ENCODE measurements around the gene IFI30. TPM values are rescaled to one million over a fixed set of nuclear protein-coding genes. Genes with fewer than 3 reads are reported as not detected.

IFI30 gene
- total RNA-seq, 4 donors from 2014 or later = 22.4 to 92.8 (median 42.9) TPM

DNA sequence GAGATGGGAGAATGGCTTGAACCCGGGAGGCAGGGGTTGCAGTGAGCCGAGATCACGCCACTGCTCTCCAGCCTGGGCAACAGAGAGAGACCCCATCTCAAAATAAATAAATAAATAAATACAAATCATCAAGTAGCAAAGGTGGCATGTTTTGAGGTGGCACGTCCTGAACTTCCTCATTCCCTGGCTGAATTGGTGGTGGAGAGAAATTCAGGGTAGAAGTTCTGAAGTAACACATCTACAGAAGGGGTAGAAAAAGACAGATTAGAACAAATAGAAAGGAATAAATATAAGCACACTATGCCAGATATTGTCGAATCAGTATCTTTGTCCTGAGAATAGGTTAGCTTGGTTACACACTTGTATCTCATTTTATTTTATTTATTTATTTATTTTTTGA, 6.3 kb downstream of the IFI30 start:
- Histone ChIP-seq H3K4me3 (no peak overlapping the region), H3K27me3 (no peaks in the 10 kb centered on the region), H3K4me1 (peaks cover 0 to 6% (median 2%) of the 10 kb centered on the region in 4 donors), H3K27ac (replicated peaks in 1 of 4) (no peak overlapping the region), H3K36me3 (no peaks in the 10 kb centered on the region), H3K9me3 (no peaks in the 10 kb centered on the region)
- 88% methylated on average over 5 of the region's 5 CpGs for WGBS
- intact Hi-C loops (cut with DNase I) = no loop called here
- no peak for DNase-seq (ENCODE audit: extremely low spot score)
- no peak for TF ChIP-seq POLR2A (IDR thresholded peaks at IDR 0.05; ENCODE audit: low read depth)
- no peak for TF ChIP-seq EP300 (IDR thresholded peaks at IDR 0.05)
- no peak for TF ChIP-seq POLR2AphosphoS5 (IDR thresholded peaks at IDR 0.05)
- TF ChIP-seq, protein P1, sequence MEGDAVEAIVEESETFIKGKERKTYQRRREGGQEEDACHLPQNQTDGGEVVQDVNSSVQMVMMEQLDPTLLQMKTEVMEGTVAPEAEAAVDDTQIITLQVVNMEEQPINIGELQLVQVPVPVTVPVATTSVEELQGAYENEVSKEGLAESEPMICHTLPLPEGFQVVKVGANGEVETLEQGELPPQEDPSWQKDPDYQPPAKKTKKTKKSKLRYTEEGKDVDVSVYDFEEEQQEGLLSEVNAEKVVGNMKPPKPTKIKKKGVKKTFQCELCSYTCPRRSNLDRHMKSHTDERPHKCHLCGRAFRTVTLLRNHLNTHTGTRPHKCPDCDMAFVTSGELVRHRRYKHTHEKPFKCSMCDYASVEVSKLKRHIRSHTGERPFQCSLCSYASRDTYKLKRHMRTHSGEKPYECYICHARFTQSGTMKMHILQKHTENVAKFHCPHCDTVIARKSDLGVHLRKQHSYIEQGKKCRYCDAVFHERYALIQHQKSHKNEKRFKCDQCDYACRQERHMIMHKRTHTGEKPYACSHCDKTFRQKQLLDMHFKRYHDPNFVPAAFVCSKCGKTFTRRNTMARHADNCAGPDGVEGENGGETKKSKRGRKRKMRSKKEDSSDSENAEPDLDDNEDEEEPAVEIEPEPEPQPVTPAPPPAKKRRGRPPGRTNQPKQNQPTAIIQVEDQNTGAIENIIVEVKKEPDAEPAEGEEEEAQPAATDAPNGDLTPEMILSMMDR (IDR thresholded peaks at IDR 0.05) = no peak

DNA sequence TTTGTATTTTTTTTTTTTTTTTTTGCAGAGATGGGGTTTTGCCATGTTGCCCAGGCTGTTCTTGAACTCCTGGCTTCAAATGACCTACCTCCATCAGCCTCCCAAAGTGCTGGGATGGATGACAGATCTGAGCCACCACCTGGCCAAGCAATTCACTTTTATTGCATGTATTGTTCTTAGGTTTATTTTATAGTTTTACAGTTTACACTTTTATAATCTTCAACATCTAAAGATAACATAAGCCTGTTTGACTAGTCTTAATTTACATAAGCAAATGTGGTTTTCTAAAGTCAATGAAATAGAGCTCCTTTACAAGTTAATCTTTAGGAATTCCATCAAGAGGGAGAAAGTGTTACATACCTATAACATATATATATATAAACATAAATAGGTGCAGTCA, 9.9 kb downstream of the IFI30 start:
- Histone ChIP-seq H3K27ac (replicated peaks in 1 of 4) (no peak overlapping the region), H3K4me3 (no peak overlapping the region), H3K4me1 (no peaks in the 10 kb centered on the region), H3K9me3 (no peaks in the 10 kb centered on the region), H3K27me3 (peaks cover 0 to 11% (median 0%) of the 10 kb centered on the region in 4 donors), H3K36me3 (no peaks in the 10 kb centered on the region)
- DNase-seq (ENCODE audit: extremely low spot score) = no peak
- TF ChIP-seq POLR2AphosphoS5 (IDR thresholded peaks at IDR 0.05) = no peak
- no peak for TF ChIP-seq EP300 (IDR thresholded peaks at IDR 0.05)
- TF ChIP-seq POLR2A (IDR thresholded peaks at IDR 0.05; ENCODE audit: low read depth) = no peak
- TF ChIP-seq, protein P1 (IDR thresholded peaks at IDR 0.05) = no peak
- intact Hi-C loops (cut with DNase I) = no loop called here

GRCh38 chr19:18185538-18185937, 11.9 kb downstream of the IFI30 start:
- DNase-seq (ENCODE audit: extremely low spot score) = no peak
- H3K9me3 ChIP-seq = no peaks in the 10 kb centered on the region
- no peaks in the 10 kb centered on the region for H3K4me1 ChIP-seq
- TF ChIP-seq, protein P1 (IDR thresholded peaks at IDR 0.05) = no peak
- no peak for TF ChIP-seq POLR2A (IDR thresholded peaks at IDR 0.05; ENCODE audit: low read depth)
- TF ChIP-seq EP300 (IDR thresholded peaks at IDR 0.05) = no peak
- TF ChIP-seq POLR2AphosphoS5 (IDR thresholded peaks at IDR 0.05) = no peak
- no peak overlapping the region for H3K27ac ChIP-seq (replicated peaks in 1 of 4)
- no peaks in the 10 kb centered on the region for H3K36me3 ChIP-seq
- intact Hi-C loops (cut with DNase I) = no loop called here
- WGBS = 54% methylated on average over 6 of the region's 6 CpGs
- H3K4me3 ChIP-seq = no peak overlapping the region
- peaks cover 0 to 11% (median 0%) of the 10 kb centered on the region in 4 donors for H3K27me3 ChIP-seq

DNA sequence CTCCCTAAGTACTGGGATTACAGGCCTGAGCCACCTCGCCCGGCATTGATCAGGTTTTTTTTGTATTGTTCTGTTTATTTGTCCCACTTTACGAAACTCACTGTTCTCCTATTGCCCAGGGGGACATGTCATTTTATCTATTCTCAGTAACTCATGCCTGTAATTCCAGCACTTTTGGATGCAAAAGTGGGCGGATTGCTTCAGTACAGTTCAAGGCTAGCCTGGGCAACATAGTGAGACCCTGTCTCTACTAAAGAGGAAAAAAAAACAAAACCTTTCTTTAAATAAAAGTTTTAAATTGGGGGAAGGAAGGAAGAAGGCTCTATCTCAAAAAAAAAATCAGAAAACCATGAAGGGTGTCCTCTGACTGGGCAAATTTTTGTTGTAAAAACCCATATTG, 16.7 kb downstream of the IFI30 start:
- H3K36me3 ChIP-seq = peaks cover 0 to 3% (median 0%) of the 10 kb centered on the region in 4 donors
- no peak overlapping the region for H3K4me3 ChIP-seq
- H3K27ac ChIP-seq (replicated peaks in 1 of 4) = no peak overlapping the region
- TF ChIP-seq POLR2A (IDR thresholded peaks at IDR 0.05; ENCODE audit: low read depth) (no peak), POLR2AphosphoS5 (IDR thresholded peaks at IDR 0.05) (no peak), EP300 (IDR thresholded peaks at IDR 0.05) (no peak)
- TF ChIP-seq, protein P1 (IDR thresholded peaks at IDR 0.05) = no peak
- H3K4me1 ChIP-seq = peaks cover 19 to 31% (median 27%) of the 10 kb centered on the region in 4 donors
- 85% methylated on average over 4 of the region's 4 CpGs for WGBS
- H3K9me3 ChIP-seq = no peaks in the 10 kb centered on the region
- intact Hi-C loops (cut with DNase I) = no loop called here
- DNase-seq (ENCODE audit: extremely low spot score) = no peak
- H3K27me3 ChIP-seq = peaks cover 0 to 11% (median 0%) of the 10 kb centered on the region in 4 donors

DNA sequence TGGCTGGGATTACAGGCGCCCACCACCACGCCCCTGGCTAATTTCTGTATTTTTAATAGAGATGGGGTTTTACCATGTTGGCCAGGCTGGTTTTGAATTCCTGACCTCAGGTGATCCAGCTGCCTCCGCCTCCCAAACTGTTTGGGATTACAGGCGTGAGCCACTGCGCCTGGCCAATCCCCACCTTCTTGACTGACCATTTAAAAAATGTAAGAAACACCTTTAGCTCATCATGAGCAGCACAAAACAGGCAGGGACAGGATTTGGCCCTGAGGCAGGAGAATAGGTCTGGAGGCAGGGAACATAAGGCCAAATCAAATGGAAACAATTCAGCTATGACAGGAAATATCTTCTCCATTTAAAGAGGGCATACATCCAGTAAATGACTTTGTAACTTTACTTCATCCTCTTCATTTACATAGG, 18.0 kb downstream of the IFI30 start:
- H3K4me1 ChIP-seq = peaks cover 19 to 37% (median 31%) of the 10 kb centered on the region in 4 donors
- H3K9me3 ChIP-seq = no peaks in the 10 kb centered on the region
- H3K27ac ChIP-seq (replicated peaks in 1 of 4) = peak overlapping the region; percentile 88 to 99 (median 96)
- DNase-seq (ENCODE audit: extremely low spot score) = no peak
- 65% methylated on average over 5 of the region's 5 CpGs for WGBS
- H3K27me3 ChIP-seq = no peaks in the 10 kb centered on the region
- H3K36me3 ChIP-seq = peaks cover 8 to 15% (median 11%) of the 10 kb centered on the region in 4 donors
- no peak for TF ChIP-seq POLR2AphosphoS5 (IDR thresholded peaks at IDR 0.05)
- TF ChIP-seq, protein P1 (IDR thresholded peaks at IDR 0.05) = no peak
- no peak for TF ChIP-seq EP300 (IDR thresholded peaks at IDR 0.05)
- TF ChIP-seq POLR2A (IDR thresholded peaks at IDR 0.05; ENCODE audit: low read depth) = no peak
- peak overlapping the region; percentile 55 to 72 (median 64) for H3K4me3 ChIP-seq
- intact Hi-C loops (cut with DNase I) = no loop called here
